ENCODE results near the gene CALD1.
"Not testable (repeated sequence)": the region's sequence is repeated elsewhere in the genome, so short reads cannot be mapped to it uniquely, and the experiment has no call there.

Gene CALD1

GRCh38 chr7:134962270-134962780, 182.9 kb downstream of the CALD1 start:
- no peak for DNase-seq (ENCODE audit: low read depth)
- in situ Hi-C loops (cut with HindIII; ENCODE audit: low sequenced_read_pairs), result no loop called here
- no peak overlapping the region for H3K4me3 ChIP-seq (ENCODE audit: low read depth, low read length)
- TF ChIP-seq, protein P1, sequence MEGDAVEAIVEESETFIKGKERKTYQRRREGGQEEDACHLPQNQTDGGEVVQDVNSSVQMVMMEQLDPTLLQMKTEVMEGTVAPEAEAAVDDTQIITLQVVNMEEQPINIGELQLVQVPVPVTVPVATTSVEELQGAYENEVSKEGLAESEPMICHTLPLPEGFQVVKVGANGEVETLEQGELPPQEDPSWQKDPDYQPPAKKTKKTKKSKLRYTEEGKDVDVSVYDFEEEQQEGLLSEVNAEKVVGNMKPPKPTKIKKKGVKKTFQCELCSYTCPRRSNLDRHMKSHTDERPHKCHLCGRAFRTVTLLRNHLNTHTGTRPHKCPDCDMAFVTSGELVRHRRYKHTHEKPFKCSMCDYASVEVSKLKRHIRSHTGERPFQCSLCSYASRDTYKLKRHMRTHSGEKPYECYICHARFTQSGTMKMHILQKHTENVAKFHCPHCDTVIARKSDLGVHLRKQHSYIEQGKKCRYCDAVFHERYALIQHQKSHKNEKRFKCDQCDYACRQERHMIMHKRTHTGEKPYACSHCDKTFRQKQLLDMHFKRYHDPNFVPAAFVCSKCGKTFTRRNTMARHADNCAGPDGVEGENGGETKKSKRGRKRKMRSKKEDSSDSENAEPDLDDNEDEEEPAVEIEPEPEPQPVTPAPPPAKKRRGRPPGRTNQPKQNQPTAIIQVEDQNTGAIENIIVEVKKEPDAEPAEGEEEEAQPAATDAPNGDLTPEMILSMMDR (IDR thresholded peaks at IDR 0.05; ENCODE audit: low read depth, low read length, missing control alignments), result no peak

DNA sequence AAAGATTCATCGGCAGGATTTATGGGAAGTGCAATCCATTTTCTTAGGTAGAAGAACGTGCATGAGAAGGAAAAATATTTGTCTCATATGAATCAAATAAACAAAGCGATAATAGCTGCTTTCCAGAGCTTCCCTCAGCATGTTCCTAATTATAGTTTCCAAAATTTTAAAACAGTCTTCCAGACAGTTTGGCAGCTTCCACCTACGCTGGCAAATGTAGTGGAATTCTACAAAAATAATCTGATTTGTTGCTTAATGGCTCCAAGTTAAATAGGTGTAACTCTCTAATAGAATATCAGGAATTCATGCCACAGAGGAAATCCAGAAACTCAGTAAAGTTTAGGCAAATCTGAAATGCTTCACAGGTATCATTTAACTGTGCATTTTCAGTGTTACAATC, 183.6 kb downstream of the CALD1 start:
- TF ChIP-seq, protein P1 (IDR thresholded peaks at IDR 0.05; ENCODE audit: low read depth, low read length, missing control alignments), result no peak
- in situ Hi-C loops (cut with HindIII; ENCODE audit: low sequenced_read_pairs), result no loop called here
- DNase-seq (ENCODE audit: low read depth), result no peak
- H3K4me3 ChIP-seq (ENCODE audit: low read depth, low read length), result no peak overlapping the region

- no peak overlapping the region for H3K4me3 ChIP-seq (ENCODE audit: low read depth, low read length)
- in situ Hi-C loops (cut with HindIII; ENCODE audit: low sequenced_read_pairs), result no loop called here
- no peak for DNase-seq (ENCODE audit: low read depth)
- TF ChIP-seq, protein P1 (IDR thresholded peaks at IDR 0.05; ENCODE audit: low read depth, low read length, missing control alignments), result no peak
Observed at GRCh38 chr7:134966691-134967090, 187.3 kb downstream of the CALD1 start.

GRCh38 chr7:134968110-134968509, 188.7 kb downstream of the CALD1 start:
- TF ChIP-seq, protein P1 (IDR thresholded peaks at IDR 0.05; ENCODE audit: low read depth, low read length, missing control alignments), result no peak
- DNase-seq (ENCODE audit: low read depth), result no peak
- H3K4me3 ChIP-seq (ENCODE audit: low read depth, low read length), result no peak overlapping the region
- in situ Hi-C loops (cut with HindIII; ENCODE audit: low sequenced_read_pairs), result no loop called here

GRCh38 chr7:134981645-134982044, 202.2 kb downstream of the CALD1 start:
- DNase-seq (ENCODE audit: low read depth); H3K4me3 ChIP-seq (ENCODE audit: low read depth, low read length); in situ Hi-C loops (cut with HindIII; ENCODE audit: low sequenced_read_pairs): not testable (repeated sequence)

- TF ChIP-seq, protein P1 (IDR thresholded peaks at IDR 0.05; ENCODE audit: low read depth, low read length, missing control alignments), result peak; percentile 13
- H3K4me3 ChIP-seq (ENCODE audit: low read depth, low read length), result peak overlapping the region; percentile 82
- in situ Hi-C loops (cut with HindIII; ENCODE audit: low sequenced_read_pairs), result no loop called here
- DNase-seq (ENCODE audit: low read depth), result no peak
Observed at GRCh38 chr7:134985894-134986362, 206.5 kb downstream of the CALD1 start.

- in situ Hi-C loops (cut with HindIII; ENCODE audit: low sequenced_read_pairs), result no loop called here
- DNase-seq (ENCODE audit: low read depth), result peak; percentile 90
- TF ChIP-seq, protein P1 (IDR thresholded peaks at IDR 0.05; ENCODE audit: low read depth, low read length, missing control alignments), result peak; percentile 56
- peak within 1 kb of the TSS; percentile 82 for H3K4me3 ChIP-seq (ENCODE audit: low read depth, low read length)
Observed at GRCh38 chr7:134986363-134987251, 207.2 kb downstream of the CALD1 start, which contains the start of gene AGBL3. Gene AGBL3 (plus strand): TSS chr7:134986508. CDS start chr7:134987934, 1,426 bp downstream.

Measured in astrocyte of the cerebellum (primary cell).